PC-3 (cell line): ENCODE results near the gene NEU4. TPM values are rescaled to one million over a fixed set of nuclear protein-coding genes. Genes with fewer than 3 reads are reported as not detected.

Experiments
- ATAC-seq: fragments of 200-7000 bp; cut with Tn5 transposase; 2 replicates; pipeline ENCODE4 v1.9.1; 2020; ENCODE audit warnings: mild to moderate bottlenecking, moderate library complexity
- BruUV-seq: library from RNA; stranded (reverse); fragments of 400-500 nt; replicated peaks from 2 replicates; lab custom pipeline; 2021; lab: Mats Ljungman, UMichigan
- CTCF ChIA-PET: fragments of 300-600 bp; sonication (Branson Sonifier 250); formaldehyde crosslinking; loops from one replicate; lab custom pipeline; 2022; ENCODE audit warnings: antibody characterized with exemption; lab: Charles Lee
- POLR2A ChIA-PET: fragments of 300-600 bp; sonication (Branson Sonifier 250); formaldehyde crosslinking; loops from one replicate; lab custom pipeline; 2022; ENCODE audit warnings: antibody characterized with exemption; ENCODE audit not compliant: unreplicated experiment; lab: Charles Lee
- DNase-seq: peaks from one replicate; pipeline ENCODE4 v3.0.0-alpha.2; 2015
- H2AFZ ChIP-seq: fragments of 300-600 bp; sonication (generic); 2 replicates; pipeline ENCODE4 v1.6.0; 2016; ENCODE audit warnings: antibody characterized with exemption, low read length
- H3F3A ChIP-seq: fragments of 300-600 bp; sonication (generic); one replicate; pipeline ENCODE4 v1.6.0; 2017; ENCODE audit warnings: antibody characterized with exemption, low read length, control low read depth, mild to moderate bottlenecking; ENCODE audit not compliant: unreplicated experiment
- H3K27ac ChIP-seq: fragments of 300-600 bp; sonication (generic); 2 replicates; pipeline ENCODE4 v1.5.1; 2016; ENCODE audit warnings: mild to moderate bottlenecking, low read length
- H3K27me3 ChIP-seq: fragments of 300-600 bp; sonication (generic); 2 replicates; pipeline ENCODE4 v1.6.1; 2016; ENCODE audit warnings: low read length, mixed read lengths
- H3K36me3 ChIP-seq: fragments of 300-600 bp; sonication (generic); 2 replicates; pipeline ENCODE4 v1.6.1; 2016; ENCODE audit warnings: low read depth, mixed run types, low read length, mixed read lengths
- H3K4me1 ChIP-seq: fragments of 300-600 bp; sonication (generic); 2 replicates; pipeline ENCODE4 v1.5.1; 2016; ENCODE audit warnings: low read length; ENCODE audit not compliant: insufficient read depth
- H3K4me2 ChIP-seq: fragments of 300-600 bp; sonication (generic); 2 replicates; pipeline ENCODE4 v1.6.0; 2016; ENCODE audit warnings: low read length
- H3K4me3 ChIP-seq: fragments of 300-600 bp; sonication (generic); 2 replicates; pipeline ENCODE4 v1.5.1; 2016; ENCODE audit warnings: mild to moderate bottlenecking, low read length, mixed read lengths
- H3K79me2 ChIP-seq: fragments of 300-600 bp; sonication (generic); 2 replicates; pipeline ENCODE4 v1.6.1; 2017; ENCODE audit warnings: low read length, mixed read lengths
- H3K9ac ChIP-seq: fragments of 300-600 bp; sonication (generic); 2 replicates; pipeline ENCODE4 v1.6.0; 2016; ENCODE audit warnings: mild to moderate bottlenecking, low read length
- H3K9me2 ChIP-seq: fragments of 300-600 bp; sonication (generic); replicated peaks from 2 replicates; pipeline ENCODE4 v1.6.1; 2016; ENCODE audit warnings: mixed run types, low read length, mixed read lengths
- H3K9me3 ChIP-seq: fragments of 300-600 bp; sonication (generic); 2 replicates; pipeline ENCODE4 v1.6.1; 2016; ENCODE audit warnings: low read length, mixed read lengths
- H4K20me1 ChIP-seq: fragments of 300-600 bp; sonication (generic); 2 replicates; pipeline ENCODE4 v1.6.1; 2016; ENCODE audit warnings: low read length, mixed read lengths
- EZH2 ChIP-seq: fragments of 300-600 bp; sonication (generic); IDR thresholded peaks from one replicate; pipeline ENCODE4 v1.6.1; 2017; ENCODE audit warnings: antibody characterized with exemption, mild to moderate bottlenecking, low read length; ENCODE audit not compliant: unreplicated experiment
- EZH2phosphoT487 ChIP-seq: fragments of 300-600 bp; sonication (generic); IDR thresholded peaks from 2 replicates; pipeline ENCODE4 v1.6.1; 2018; ENCODE audit warnings: mild to moderate bottlenecking, antibody characterized with exemption, low read length, borderline replicate concordance
- intact Hi-C: fragments of 100-400 bp; cut with micrococcal nuclease; formaldehyde crosslinking; loops from 2 replicates; pipeline ENCODE4 v1.9.0; 2023
- total RNA-seq: library from RNA; depleted of rRNA; stranded (reverse); fragments of >200 nt; gene quantifications from 2 replicates; pipeline ENCODE4 v1.2.3, GENCODE V29; 2014
- TF ChIP-seq, protein P1 (sequence below): fragments of 300-600 bp; sonication (generic); conservative IDR thresholded peaks from 2 replicates; pipeline ENCODE4 v1.5.1; 2017; ENCODE audit warnings: antibody characterized with exemption, low read depth, mild to moderate bottlenecking, low read length

NEU4 gene
- total RNA-seq, 1 experiment from 2014 or later, result not detected

DNA sequence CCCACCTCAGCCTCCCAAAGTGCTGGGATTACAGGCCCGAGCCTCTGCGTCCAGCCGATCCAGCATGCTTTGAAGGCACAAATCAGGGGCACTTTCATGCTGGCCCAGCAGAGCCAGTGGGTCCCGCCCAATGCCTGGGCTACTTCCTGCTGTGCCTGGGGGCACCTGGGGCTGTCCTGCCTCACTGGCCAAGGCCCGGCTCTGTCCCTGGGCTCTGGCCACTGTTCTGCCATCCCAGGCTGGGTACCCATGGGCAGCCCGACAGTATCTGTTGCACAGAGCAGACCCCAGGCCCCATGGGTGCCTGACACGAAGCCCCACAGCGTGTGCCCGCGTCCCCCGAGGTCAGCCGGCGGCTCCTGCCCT is 39.2 kb upstream of the NEU4 start:
- Histone ChIP-seq H3K9ac (no peak overlapping the region), H3K4me1 (peaks cover 5% of the 10 kb centered on the region), H3K27ac (no peak overlapping the region), H4K20me1 (no peaks in the 10 kb centered on the region), H2AFZ (no peak overlapping the region), H3K4me2 (no peak overlapping the region), H3F3A (no peaks in the 10 kb centered on the region), H3K9me2 (no peaks in the 10 kb centered on the region), H3K27me3 (no peaks in the 10 kb centered on the region), H3K79me2 (no peaks in the 10 kb centered on the region), H3K9me3 (no peaks in the 10 kb centered on the region), H3K36me3 (no peaks in the 10 kb centered on the region), H3K4me3 (no peak overlapping the region)
- CTCF ChIA-PET, result no interaction called here
- DNase-seq (no peak), ATAC-seq (no peak)
- no peak for TF ChIP-seq EZH2phosphoT487
- TF ChIP-seq, protein P1, sequence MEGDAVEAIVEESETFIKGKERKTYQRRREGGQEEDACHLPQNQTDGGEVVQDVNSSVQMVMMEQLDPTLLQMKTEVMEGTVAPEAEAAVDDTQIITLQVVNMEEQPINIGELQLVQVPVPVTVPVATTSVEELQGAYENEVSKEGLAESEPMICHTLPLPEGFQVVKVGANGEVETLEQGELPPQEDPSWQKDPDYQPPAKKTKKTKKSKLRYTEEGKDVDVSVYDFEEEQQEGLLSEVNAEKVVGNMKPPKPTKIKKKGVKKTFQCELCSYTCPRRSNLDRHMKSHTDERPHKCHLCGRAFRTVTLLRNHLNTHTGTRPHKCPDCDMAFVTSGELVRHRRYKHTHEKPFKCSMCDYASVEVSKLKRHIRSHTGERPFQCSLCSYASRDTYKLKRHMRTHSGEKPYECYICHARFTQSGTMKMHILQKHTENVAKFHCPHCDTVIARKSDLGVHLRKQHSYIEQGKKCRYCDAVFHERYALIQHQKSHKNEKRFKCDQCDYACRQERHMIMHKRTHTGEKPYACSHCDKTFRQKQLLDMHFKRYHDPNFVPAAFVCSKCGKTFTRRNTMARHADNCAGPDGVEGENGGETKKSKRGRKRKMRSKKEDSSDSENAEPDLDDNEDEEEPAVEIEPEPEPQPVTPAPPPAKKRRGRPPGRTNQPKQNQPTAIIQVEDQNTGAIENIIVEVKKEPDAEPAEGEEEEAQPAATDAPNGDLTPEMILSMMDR, result no peak
- no peak for TF ChIP-seq EZH2
- intact Hi-C loops, result no loop called here
- POLR2A ChIA-PET, result no interaction called here
- no TSS peak for BruUV-seq

DNA sequence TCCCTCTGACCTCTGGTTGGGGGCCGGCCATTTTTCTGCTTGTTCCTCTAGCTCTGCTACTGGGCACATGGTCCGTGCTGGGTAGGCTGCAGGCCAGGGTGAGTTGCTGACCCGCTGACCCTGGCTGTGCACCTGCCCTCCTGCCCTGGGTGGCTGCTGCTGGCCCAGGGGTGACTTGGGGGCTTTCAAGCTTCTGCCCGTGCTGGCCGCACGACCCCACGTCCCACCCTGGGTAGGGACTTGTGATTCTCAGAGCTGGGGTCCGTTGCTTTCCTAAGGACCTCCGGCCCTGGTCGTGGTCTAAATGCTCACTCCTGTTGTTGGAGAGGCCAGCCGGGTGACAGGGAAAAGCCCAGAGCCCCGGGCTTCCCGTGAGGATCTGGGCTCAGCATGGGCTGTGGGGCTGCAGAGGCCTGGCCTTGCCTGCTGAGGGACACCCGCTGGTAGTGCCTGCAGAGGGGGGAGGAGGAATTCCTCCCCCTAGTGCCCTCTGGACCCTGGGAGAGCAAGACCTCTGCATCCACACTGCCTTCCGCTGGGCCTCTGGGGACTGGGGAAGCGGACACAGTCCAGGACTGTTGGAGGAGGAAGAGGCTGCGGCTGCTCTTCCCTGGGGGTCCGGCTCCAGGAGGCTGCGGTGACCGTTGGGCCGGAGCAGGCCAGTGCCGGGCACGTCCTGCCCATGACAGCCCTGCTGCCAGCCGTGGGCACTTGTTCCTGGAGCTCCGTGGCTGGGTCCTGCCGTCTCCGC is 38.6 kb upstream of the NEU4 start:
- Histone ChIP-seq H3K4me1 (peaks cover 5% of the 10 kb centered on the region), H3K4me2 (no peak overlapping the region), H3K9me3 (no peaks in the 10 kb centered on the region), H3K36me3 (no peaks in the 10 kb centered on the region), H4K20me1 (no peaks in the 10 kb centered on the region), H3K9ac (no peak overlapping the region), H3K27ac (no peak overlapping the region), H3K9me2 (no peaks in the 10 kb centered on the region), H3K4me3 (no peak overlapping the region), H3F3A (no peaks in the 10 kb centered on the region), H2AFZ (no peak overlapping the region), H3K79me2 (no peaks in the 10 kb centered on the region), H3K27me3 (no peaks in the 10 kb centered on the region)
- intact Hi-C loops, result no loop called here
- DNase-seq, result no peak
- TF ChIP-seq, protein P1, result no peak
- ChIA-PET CTCF (no interaction called here), POLR2A (no interaction called here)
- BruUV-seq, result no TSS peak
- no peak for ATAC-seq

DNA sequence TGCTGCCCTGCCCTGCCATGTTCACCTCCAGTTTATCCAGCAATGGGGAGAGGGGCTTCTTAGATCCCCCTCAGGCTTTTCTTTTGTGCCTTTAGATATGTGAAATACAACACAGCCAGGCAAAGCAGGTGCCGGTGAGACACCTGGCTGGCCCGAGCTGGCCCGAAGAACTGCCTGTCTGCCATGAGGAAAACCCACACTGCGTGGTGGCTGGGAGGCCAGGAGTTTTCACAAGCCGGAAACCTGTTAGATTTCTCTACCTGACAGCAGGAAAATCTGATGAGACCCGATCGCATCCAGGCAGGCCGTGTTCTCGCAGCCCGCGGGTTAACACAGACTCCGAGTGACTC is 38.1 kb upstream of the NEU4 start:
- no peak for DNase-seq
- Histone ChIP-seq H3K9me2 (no peaks in the 10 kb centered on the region), H3K4me2 (no peak overlapping the region), H3K9me3 (no peaks in the 10 kb centered on the region), H4K20me1 (no peaks in the 10 kb centered on the region), H3K36me3 (no peaks in the 10 kb centered on the region), H3K79me2 (no peaks in the 10 kb centered on the region), H3K27me3 (no peaks in the 10 kb centered on the region), H3K4me1 (peaks cover 5% of the 10 kb centered on the region), H3K4me3 (no peak overlapping the region), H2AFZ (no peak overlapping the region), H3K27ac (no peak overlapping the region), H3K9ac (no peak overlapping the region), H3F3A (no peaks in the 10 kb centered on the region)
- BruUV-seq, result no TSS peak
- ChIA-PET CTCF (no interaction called here), POLR2A (no interaction called here)
- no peak for ATAC-seq
- TF ChIP-seq, protein P1, result no peak
- TF ChIP-seq EZH2 (no peak), EZH2phosphoT487 (no peak)
- intact Hi-C loops, result no loop called here
